Gastroesophageal sphincter (tissue), 4 donors: Measurements from ENCODE around the gene THRB. TPM values are rescaled to one million over a fixed set of nuclear protein-coding genes. Genes with fewer than 3 reads are reported as not detected.

Experiments used
- ATAC-seq: fragments of 150-250 bp; one replicate; pipeline ENCODE4 v1.9.1; 2016; ENCODE audit warnings: mild to moderate bottlenecking, moderate library complexity
- H3K27ac ChIP-seq, 4 donors: fragments of 200-600 bp; sonication (generic) in 3 of 4; 1 replicate in 3 of 4; 2 replicates in 1 of 4; pipeline ENCODE4 v1.5.1; 2016 to 2019
- H3K27me3 ChIP-seq: fragments of 200-600 bp; sonication (generic); one replicate; pipeline ENCODE4 v1.5.1; 2019
- H3K36me3 ChIP-seq, 2 donors: fragments of 200-600 bp; sonication (generic); one replicate each; pipeline ENCODE4 v1.5.1; 2019; ENCODE audit warnings: control low read depth in 1 of 2
- H3K4me1 ChIP-seq, 3 donors: fragments of 200-600 bp; sonication (generic); 1 replicate in 2 of 3; 2 replicates in 1 of 3; pipeline ENCODE4 v1.5.1; 2016 to 2019; ENCODE audit warnings: control low read depth in 2 of 3
- H3K4me3 ChIP-seq, 2 donors: fragments of 200-600 bp; sonication (generic); one replicate each; pipeline ENCODE4 v1.5.1; 2019; ENCODE audit warnings: mild to moderate bottlenecking in 1 of 2, moderate library complexity in 1 of 2
- H3K9me3 ChIP-seq, 3 donors: fragments of 200-600 bp; sonication (generic); one replicate each; pipeline ENCODE4 v1.5.1; 2017 to 2019; ENCODE audit warnings: control low read depth in 2 of 3
- EP300 ChIP-seq: sonication (generic); formaldehyde crosslinking; IDR thresholded peaks from one replicate; pipeline ENCODE4 v1.6.1; 2017; ENCODE audit warnings: antibody characterized with exemption, mild to moderate bottlenecking
- POLR2A ChIP-seq, 2 donors: fragments of 450-650 bp; IDR thresholded peaks; one replicate each; pipeline ENCODE4 v1.6.1; 2017; ENCODE audit warnings: antibody characterized with exemption in 2 of 2, mild to moderate bottlenecking in 2 of 2, moderate library complexity in 1 of 2
- POLR2AphosphoS5 ChIP-seq: sonication (generic); formaldehyde crosslinking; IDR thresholded peaks from one replicate; pipeline ENCODE4 v1.6.1; 2017; ENCODE audit warnings: antibody characterized with exemption
- WGBS, 2 donors: methylation state at CpG; one replicate each; pipeline ENCODE4 v1.1.5; 2018; ENCODE audit warnings: low coverage in 1 of 2; 5-methylcytosine and 5-hydroxymethylcytosine counted together
- total RNA-seq, 4 donors: library from RNA; depleted of rRNA; stranded (reverse); fragments of >200 nt; gene quantifications; one replicate each; pipeline ENCODE4 v1.1.0, GENCODE V29; 2016
- TF ChIP-seq, protein P1 (sequence below), 4 experiments: fragments of 200-600 bp in 2 of 4; fragments of 450-650 bp in 2 of 4; sonication (generic) in 1 of 4; IDR thresholded peaks; one replicate each; pipeline ENCODE4 v1.5.1; 2017 to 2019; ENCODE audit warnings: antibody characterized with exemption in 4 of 4, mild to moderate bottlenecking in 2 of 4, moderate library complexity in 2 of 4

The THRB gene
- total RNA-seq, 4 donors from 2014 or later, result 42.5 to 61.9 (median 55.8) TPM

DNA sequence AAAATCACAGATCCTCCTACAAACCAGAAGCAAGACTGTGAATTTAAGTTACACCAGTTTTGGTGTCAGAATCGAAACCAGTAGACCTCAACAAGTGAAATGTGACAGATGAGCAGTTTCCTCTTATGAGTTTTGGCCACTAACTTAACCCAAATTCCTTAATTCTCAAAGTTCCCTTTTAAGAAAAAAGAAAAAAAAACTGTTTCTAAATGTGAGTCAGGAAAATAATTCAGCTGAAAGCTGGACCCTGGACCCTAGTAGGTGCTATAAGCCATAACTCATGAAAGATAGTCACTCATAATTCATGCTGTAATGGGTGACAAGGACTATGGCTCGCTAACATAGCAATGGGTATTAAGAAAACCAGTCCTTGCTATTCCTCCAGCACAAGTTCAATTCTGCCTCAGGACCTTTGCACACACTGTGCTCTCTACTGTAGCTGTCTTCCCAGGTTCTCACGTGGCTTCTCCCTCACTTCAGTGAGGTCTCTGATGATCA lies 9.0 kb upstream of the THRB start:
- Histone ChIP-seq H3K27me3 (no peaks in the 10 kb centered on the region), H3K9me3 (no peaks in the 10 kb centered on the region), H3K27ac (no peak overlapping the region), H3K4me1 (peaks cover 0 to 11% (median 0%) of the 10 kb centered on the region in 3 donors), H3K4me3 (no peak overlapping the region), H3K36me3 (no peaks in the 10 kb centered on the region)
- ATAC-seq, result no peak
- no peak for TF ChIP-seq POLR2A (IDR thresholded peaks at IDR 0.05)
- TF ChIP-seq, protein P1, sequence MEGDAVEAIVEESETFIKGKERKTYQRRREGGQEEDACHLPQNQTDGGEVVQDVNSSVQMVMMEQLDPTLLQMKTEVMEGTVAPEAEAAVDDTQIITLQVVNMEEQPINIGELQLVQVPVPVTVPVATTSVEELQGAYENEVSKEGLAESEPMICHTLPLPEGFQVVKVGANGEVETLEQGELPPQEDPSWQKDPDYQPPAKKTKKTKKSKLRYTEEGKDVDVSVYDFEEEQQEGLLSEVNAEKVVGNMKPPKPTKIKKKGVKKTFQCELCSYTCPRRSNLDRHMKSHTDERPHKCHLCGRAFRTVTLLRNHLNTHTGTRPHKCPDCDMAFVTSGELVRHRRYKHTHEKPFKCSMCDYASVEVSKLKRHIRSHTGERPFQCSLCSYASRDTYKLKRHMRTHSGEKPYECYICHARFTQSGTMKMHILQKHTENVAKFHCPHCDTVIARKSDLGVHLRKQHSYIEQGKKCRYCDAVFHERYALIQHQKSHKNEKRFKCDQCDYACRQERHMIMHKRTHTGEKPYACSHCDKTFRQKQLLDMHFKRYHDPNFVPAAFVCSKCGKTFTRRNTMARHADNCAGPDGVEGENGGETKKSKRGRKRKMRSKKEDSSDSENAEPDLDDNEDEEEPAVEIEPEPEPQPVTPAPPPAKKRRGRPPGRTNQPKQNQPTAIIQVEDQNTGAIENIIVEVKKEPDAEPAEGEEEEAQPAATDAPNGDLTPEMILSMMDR (IDR thresholded peaks at IDR 0.05), result no peak
- WGBS, 2 donors, result 79 to 100% methylated on average over 1 to 3 of the region's 3 CpGs

DNA sequence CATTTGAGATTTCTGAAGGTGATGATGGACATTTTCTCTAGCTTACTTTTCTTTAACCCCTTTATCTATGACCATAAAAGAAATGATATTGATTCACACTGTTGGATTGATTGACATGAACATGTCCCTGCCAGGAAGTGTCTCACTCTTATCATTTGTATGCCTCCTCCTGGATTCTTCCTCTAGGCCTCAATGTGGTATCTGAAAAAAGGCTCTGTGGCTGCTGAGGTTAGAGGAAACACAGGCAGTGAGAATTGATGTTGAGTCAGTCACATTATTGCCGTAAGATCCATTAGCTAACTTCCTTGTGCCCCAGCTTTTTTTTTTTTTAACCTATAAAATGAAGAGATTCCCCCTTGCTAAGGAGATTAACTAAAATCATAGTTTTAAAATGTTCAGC lies 8.0 kb upstream of the THRB start:
- WGBS, 2 donors, result 78 to 100% methylated on average over 1 of the region's 1 CpG
- Histone ChIP-seq H3K9me3 (no peaks in the 10 kb centered on the region), H3K27ac (no peak overlapping the region), H3K36me3 (no peaks in the 10 kb centered on the region), H3K4me3 (no peak overlapping the region), H3K4me1 (peaks cover 0 to 2% (median 0%) of the 10 kb centered on the region in 3 donors), H3K27me3 (no peaks in the 10 kb centered on the region)
- TF ChIP-seq, protein P1 (IDR thresholded peaks at IDR 0.05), result no peak
- TF ChIP-seq EP300, result no peak
- TF ChIP-seq POLR2A (IDR thresholded peaks at IDR 0.05), result no peak
- TF ChIP-seq POLR2AphosphoS5, result no peak
- no peak for ATAC-seq

DNA sequence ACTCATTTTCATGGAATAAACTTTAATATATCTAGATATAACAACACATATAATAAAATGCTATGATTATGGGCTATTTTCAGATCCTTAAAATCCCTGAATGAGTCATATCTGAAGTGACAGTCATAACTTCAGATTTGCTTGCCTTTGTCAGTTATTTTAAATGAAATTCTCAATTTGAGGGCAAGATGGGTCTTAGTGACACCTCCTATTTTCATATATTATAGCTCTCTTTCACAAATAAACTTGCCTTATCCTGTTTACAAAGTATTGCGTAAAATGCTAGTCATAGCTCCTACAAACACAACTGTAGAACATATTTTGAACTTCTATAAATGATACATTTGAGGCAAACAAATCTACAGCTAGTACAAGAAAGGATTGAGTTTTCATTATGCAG lies 6.2 kb upstream of the THRB start:
- 100% methylated on average over 1 of the region's 1 CpG for WGBS, 2 donors
- no peaks in the 10 kb centered on the region for H3K9me3 ChIP-seq
- no peak for ATAC-seq
- peaks cover 0 to 14% (median 0%) of the 10 kb centered on the region in 3 donors for H3K4me1 ChIP-seq
- no peaks in the 10 kb centered on the region for H3K27me3 ChIP-seq
- H3K4me3 ChIP-seq, result no peak overlapping the region
- no peak overlapping the region for H3K27ac ChIP-seq
- TF ChIP-seq POLR2AphosphoS5, result no peak
- TF ChIP-seq, protein P1 (IDR thresholded peaks at IDR 0.05), result no peak
- no peaks in the 10 kb centered on the region for H3K36me3 ChIP-seq

DNA sequence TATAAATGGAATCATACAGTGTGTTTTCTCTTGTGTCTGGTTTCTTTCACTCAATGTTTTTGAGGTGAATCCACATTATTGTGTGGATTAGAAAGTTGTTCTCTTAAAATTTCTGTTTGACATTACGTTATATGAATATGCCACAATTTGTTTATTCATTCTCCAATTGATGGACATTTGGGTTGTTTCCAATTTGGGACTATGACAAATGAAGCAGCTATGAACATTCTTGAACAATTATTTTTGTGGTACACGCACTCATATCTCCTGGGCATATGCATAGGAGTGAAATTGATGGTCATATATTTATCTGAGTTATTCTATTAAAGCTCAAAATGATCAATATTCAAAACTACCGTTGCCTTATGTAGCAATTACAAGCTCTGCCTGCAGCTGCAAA lies 5.3 kb upstream of the THRB start:
- TF ChIP-seq EP300 (no peak), POLR2AphosphoS5 (no peak), POLR2A (IDR thresholded peaks at IDR 0.05) (no peak)
- TF ChIP-seq, protein P1 (IDR thresholded peaks at IDR 0.05), result no peak
- Histone ChIP-seq H3K4me1 (peaks cover 0 to 21% (median 0%) of the 10 kb centered on the region in 3 donors), H3K27ac (no peak overlapping the region), H3K27me3 (no peaks in the 10 kb centered on the region), H3K4me3 (no peak overlapping the region), H3K36me3 (no peaks in the 10 kb centered on the region), H3K9me3 (no peaks in the 10 kb centered on the region)
- ATAC-seq, result no peak
- WGBS, 2 donors, result 68 to 75% methylated on average over 3 of the region's 3 CpGs

DNA sequence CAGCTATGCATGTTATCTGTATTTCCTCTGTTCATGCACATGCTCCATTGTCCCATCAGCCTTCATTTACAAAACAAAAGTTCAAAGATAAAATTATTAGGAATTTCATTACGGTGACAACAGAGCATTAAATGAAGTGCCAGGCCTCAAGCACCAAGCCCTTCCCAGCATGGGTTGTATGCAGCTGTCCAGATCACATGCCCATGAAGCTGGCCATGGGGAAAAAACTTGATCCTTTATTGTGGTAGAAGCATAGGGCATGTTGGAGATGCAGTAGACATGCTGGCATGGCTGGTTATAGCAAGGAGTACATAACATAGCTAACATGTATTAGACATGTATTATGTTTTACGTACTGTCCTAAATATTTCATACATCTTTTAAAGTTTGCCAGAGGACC lies 4.1 kb upstream of the THRB start:
- TF ChIP-seq POLR2AphosphoS5 (no peak), EP300 (no peak), POLR2A (IDR thresholded peaks at IDR 0.05) (no peak)
- TF ChIP-seq, protein P1 (IDR thresholded peaks at IDR 0.05), result no peak
- no peak overlapping the region for H3K27ac ChIP-seq
- H3K4me1 ChIP-seq, result peaks cover 0 to 21% (median 0%) of the 10 kb centered on the region in 3 donors
- ATAC-seq, result no peak
- 84 to 100% methylated on average over 1 to 2 of the region's 2 CpGs for WGBS, 2 donors
- H3K36me3 ChIP-seq, result no peaks in the 10 kb centered on the region
- H3K9me3 ChIP-seq, result no peaks in the 10 kb centered on the region
- no peaks in the 10 kb centered on the region for H3K27me3 ChIP-seq
- H3K4me3 ChIP-seq, result no peak overlapping the region
